H1 (cell line): ENCODE measurements around the gene HIP1. TPM values are rescaled to one million over a fixed set of nuclear protein-coding genes. Genes with fewer than 3 reads are reported as not detected.

Experiments used
- CREB1 ChIP-seq: IDR thresholded peaks from 2 replicates; pipeline ENCODE4 v1.6.1; 2012; ENCODE audit warnings: inconsistent platforms
- JUN ChIP-seq: IDR thresholded peaks from 2 replicates; pipeline ENCODE4 v1.6.1; 2011; ENCODE audit warnings: low read depth, mild to moderate bottlenecking, improper control_type of control experiment, low read length
- POU5F1 ChIP-seq: IDR thresholded peaks from 2 replicates; pipeline ENCODE4 v1.6.1; 2011; ENCODE audit warnings: low read depth, mild to moderate bottlenecking, low read length, moderate library complexity
- RAD21 ChIP-seq, 2 experiments: IDR thresholded peaks in 1 of 2; conservative IDR thresholded peaks in 1 of 2; 2 replicates each; pipeline ENCODE4 v1.6.1; 2011; ENCODE audit warnings: low read depth in 2 of 2, low read length in 2 of 2, improper control_type of control experiment in 1 of 2, inconsistent platforms in 1 of 2, mild to moderate bottlenecking in 1 of 2, moderate library complexity in 1 of 2
- RFX5 ChIP-seq: IDR thresholded peaks from 2 replicates; pipeline ENCODE4 v1.6.1; 2011; ENCODE audit warnings: low read depth, low read length, improper control_type of control experiment, borderline replicate concordance
- polyA plus RNA-seq, 7 experiments: library from polyadenylated mRNA; depleted of rRNA in 3 of 7; stranded (reverse) in 5 of 7; unstranded in 2 of 7; fragments of >200 nt in 5 of 7; fragments of 200-250 nt in 2 of 7; gene quantifications; 1 replicate in 5 of 7; 2 replicates in 1 of 7; 4 replicates in 1 of 7; pipeline versions ENCODE4 v1.2.1 to v1.2.3, GENCODE V29; 2011 to 2013; ENCODE audit warnings: missing spikeins in 2 of 7, mixed read lengths in 2 of 7
- total RNA-seq: library from RNA; stranded (reverse); fragmentation: NEBNext Ultra II Directional; extraction: Animal tissue kit (Norgen Biotek cat#: 25700); gene quantifications from 2 replicates; pipeline ENCODE4 v1.2.1, GENCODE V29; 2021
- TF ChIP-seq, protein P1 (sequence below): IDR thresholded peaks from 2 replicates; pipeline ENCODE4 v1.6.1; 2012; ENCODE audit warnings: inconsistent platforms

The HIP1 gene
- total and polyA plus RNA-seq, 2 of the 8 experiments (the other 6 are each of a cell fraction or from before 2014, with no cell fraction given), result 51.8 to 108 TPM

DNA sequence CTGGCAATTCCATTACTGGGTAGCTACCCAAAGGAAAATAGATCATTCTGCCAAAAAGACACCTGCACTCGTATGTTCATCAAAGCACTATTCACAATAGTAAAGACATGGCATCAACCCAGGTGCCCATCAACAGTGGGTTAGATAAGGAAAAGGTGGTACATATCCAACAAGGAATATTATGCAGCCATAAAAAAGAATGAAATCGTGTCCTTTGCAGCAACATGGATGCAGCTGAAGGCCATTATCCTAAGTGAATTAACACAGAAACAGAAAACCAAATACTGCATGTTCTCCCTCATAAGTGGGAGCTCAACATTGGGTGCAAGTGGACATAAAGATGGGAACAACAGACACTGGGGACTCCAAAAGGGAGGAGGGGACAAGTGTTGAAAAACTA lies 93.2 kb downstream of the HIP1 start (continued):
- TF ChIP-seq CREB1 (no peak), RAD21 (IDR thresholded peaks at IDR 0.05 in 1 of 2, conservative IDR thresholded peaks at IDR 0.05 in 1 of 2; ENCODE audit: low read depth in 2 of 2, low read length in 2 of 2) (no peak), JUN (no peak), RFX5 (no peak), POU5F1 (no peak)
- TF ChIP-seq, protein P1, sequence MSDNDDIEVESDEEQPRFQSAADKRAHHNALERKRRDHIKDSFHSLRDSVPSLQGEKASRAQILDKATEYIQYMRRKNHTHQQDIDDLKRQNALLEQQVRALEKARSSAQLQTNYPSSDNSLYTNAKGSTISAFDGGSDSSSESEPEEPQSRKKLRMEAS, result no peak
